Endothelial cell of umbilical vein (primary cell): ENCODE results near the gene ABR. TPM values are rescaled to one million over a fixed set of nuclear protein-coding genes. Genes with fewer than 3 reads are reported as not detected.

Source experiments
- BruUV-seq: library from RNA; stranded (reverse); fragments of 400-500 nt; replicated peaks from 2 replicates; lab custom pipeline; 2021; lab: Mats Ljungman, UMichigan
- CTCF ChIA-PET: fragments of 300-600, 350-600 bp; sonication (Branson Sonifier 250); formaldehyde crosslinking; loops from one replicate; lab custom pipeline; 2021; ENCODE audit warnings: antibody characterized with exemption, inconsistent platforms; lab: Charles Lee
- POLR2A ChIA-PET: fragments of 300-600, 350-600 bp; sonication (Branson Sonifier 250); formaldehyde crosslinking; loops from one replicate; lab custom pipeline; 2021; ENCODE audit warnings: antibody characterized with exemption, inconsistent platforms; lab: Charles Lee
- DNase-seq: peaks from one replicate; pipeline ENCODE4 v3.0.0-alpha.2; 2011; ENCODE audit warnings: low read depth, low spot score
- FAIRE-seq: peaks from 2 replicates; lab custom pipeline; 2011; peaks lifted over from hg19 to GRCh38; lab: Jason Lieb, UNC
- H2AFZ ChIP-seq: 2 replicates; pipeline ENCODE4 v1.6.0; 2012; ENCODE audit warnings: low read depth, low read length, control low read depth, inconsistent platforms
- H3K27ac ChIP-seq: 2 replicates; pipeline ENCODE4 v1.5.1; 2011; ENCODE audit warnings: low read depth, mild to moderate bottlenecking, control low read depth, low read length, moderate library complexity; ENCODE audit not compliant: insufficient read depth
- H3K27me3 ChIP-seq, 2 experiments: 2 replicates each; pipeline versions ENCODE4 v1.6.0 to v1.6.1; 2011; ENCODE audit warnings: low read length in 2 of 2, mixed read lengths in 1 of 2; ENCODE audit not compliant: control insufficient read depth in 2 of 2, insufficient read depth in 2 of 2
- H3K36me3 ChIP-seq, 2 experiments: 2 replicates in 1 of 2; 3 replicates in 1 of 2; pipeline ENCODE4 v1.5.1; 2011; ENCODE audit warnings: low read length in 2 of 2, mild to moderate bottlenecking in 1 of 2, moderate library complexity in 1 of 2; ENCODE audit not compliant: control insufficient read depth in 2 of 2, insufficient read depth in 2 of 2; ENCODE audit errors: extremely low read depth in 1 of 2
- H3K4me1 ChIP-seq: 3 replicates; pipeline ENCODE4 v1.5.1; 2011; ENCODE audit warnings: mild to moderate bottlenecking, low read length; ENCODE audit not compliant: control insufficient read depth, insufficient read depth; ENCODE audit errors: extremely low read depth
- H3K4me2 ChIP-seq: 2 replicates; pipeline ENCODE4 v1.6.1; 2011; ENCODE audit warnings: low read length, control low read depth, mixed read lengths; ENCODE audit not compliant: insufficient read depth
- H3K4me3 ChIP-seq, 3 experiments: fragments of 200-600 bp in 1 of 3; sonication (generic), shearing (Covaris generic) in 1 of 3; replicated peaks in 1 of 3; 2 replicates each; pipeline ENCODE4 v1.5.1; 2011 to 2016; ENCODE audit warnings: control low read depth in 3 of 3, low read length in 3 of 3, mild to moderate bottlenecking in 2 of 3, inconsistent platforms in 1 of 3, low read depth in 1 of 3, moderate library complexity in 1 of 3; ENCODE audit not compliant: insufficient read depth in 1 of 3
- H3K79me2 ChIP-seq: 2 replicates; pipeline ENCODE4 v1.6.0; 2012; ENCODE audit warnings: low read length, inconsistent platforms; ENCODE audit not compliant: control insufficient read depth, insufficient read depth
- H3K9ac ChIP-seq: replicated peaks from 2 replicates; pipeline ENCODE3; 2011; ENCODE audit warnings: low read length, control low read depth; ENCODE audit not compliant: insufficient read depth; ENCODE audit errors: extremely low read depth
- H3K9me1 ChIP-seq: replicated peaks from 3 replicates; pipeline ENCODE4 v1.6.0; 2011; ENCODE audit warnings: mild to moderate bottlenecking, low read length; ENCODE audit not compliant: control insufficient read depth, insufficient read depth; ENCODE audit errors: extremely low read depth
- H3K9me3 ChIP-seq: replicated peaks from 2 replicates; pipeline ENCODE4 v1.5.1; 2012; ENCODE audit warnings: low read length, inconsistent platforms; ENCODE audit not compliant: control insufficient read depth, insufficient read depth
- H4K20me1 ChIP-seq: replicated peaks from 2 replicates; pipeline ENCODE3; 2011; ENCODE audit warnings: mild to moderate bottlenecking, low read length; ENCODE audit not compliant: control insufficient read depth, insufficient read depth; ENCODE audit errors: extremely low read depth
- EZH2 ChIP-seq: IDR thresholded peaks from 2 replicates; pipeline ENCODE4 v1.6.1; 2012; ENCODE audit warnings: borderline replicate concordance, low read depth, mild to moderate bottlenecking, moderate library complexity, low read length, inconsistent platforms; ENCODE audit not compliant: severe bottlenecking
- FOS ChIP-seq: IDR thresholded peaks from 2 replicates; pipeline ENCODE4 v1.6.1; 2011; ENCODE audit warnings: mild to moderate bottlenecking, low read length, moderate library complexity, borderline replicate concordance; ENCODE audit not compliant: insufficient read depth
- GATA2 ChIP-seq: IDR thresholded peaks from 2 replicates; pipeline ENCODE4 v1.7.0; 2011; ENCODE audit warnings: low read depth, mild to moderate bottlenecking, moderate library complexity, mixed read lengths, low read length; ENCODE audit not compliant: insufficient read length, insufficient read depth
- JUN ChIP-seq: IDR thresholded peaks from 2 replicates; pipeline ENCODE4 v1.6.1; 2011; ENCODE audit warnings: borderline replicate concordance, low read depth; ENCODE audit not compliant: insufficient read length, insufficient read depth
- MYC ChIP-seq: IDR thresholded peaks from one replicate; pipeline ENCODE4 v1.6.1; 2011; ENCODE audit warnings: mild to moderate bottlenecking, low read depth, low read length
- POLR2A ChIP-seq: IDR thresholded peaks from 2 replicates; pipeline ENCODE4 v1.6.1; 2012; ENCODE audit warnings: low read depth, mild to moderate bottlenecking, control low read depth, low read length
- POLR2AphosphoS5 ChIP-seq: IDR thresholded peaks from 2 replicates; pipeline ENCODE4 v1.6.1; 2012; ENCODE audit warnings: low read depth, mild to moderate bottlenecking, control low read depth, low read length, moderate library complexity; ENCODE audit not compliant: insufficient read depth
- dilution Hi-C: fragments of 300-500 bp; cut with MboI; formaldehyde crosslinking; loops from one replicate; pipeline ENCODE4 v1.15.0; 2019; ENCODE audit warnings: low sequenced_read_pairs; ENCODE audit not compliant: extremely low pct_ligation_motif_present
- intact Hi-C: fragments of 100-400 bp; cut with micrococcal nuclease; formaldehyde crosslinking; loops from one replicate; pipeline ENCODE4 v1.10.0; 2022
- polyA plus RNA-seq, 4 experiments: library from polyadenylated mRNA; depleted of rRNA in 3 of 4; stranded (reverse) in 3 of 4; unstranded in 1 of 4; fragments of >200 nt; gene quantifications; 2 replicates each; pipeline versions ENCODE4 v1.2.1 to v1.2.3, GENCODE V29; 2011 to 2012; ENCODE audit warnings: missing spikeins in 1 of 4
- total RNA-seq: library from RNA; stranded (reverse); gene quantifications from 2 replicates; pipeline ENCODE4 v1.2.3, GENCODE V29; 2021
- TF ChIP-seq, protein P1 (sequence below), 2 donors: IDR thresholded peaks; 1 replicate in 1 of 2; 2 replicates in 1 of 2; pipeline ENCODE4 v1.5.1; 2011; ENCODE audit warnings: low read length in 2 of 2, mild to moderate bottlenecking in 2 of 2, moderate library complexity in 2 of 2, control low read depth in 1 of 2, inconsistent platforms in 1 of 2, low read depth in 1 of 2; ENCODE audit not compliant: insufficient read depth in 1 of 2; ENCODE audit errors: extremely low read depth in 1 of 2
- TF ChIP-seq, protein P2 (sequence below): IDR thresholded peaks from 2 replicates; pipeline ENCODE4 v1.6.1; 2011; ENCODE audit not compliant: insufficient read depth, insufficient read length

Gene ABR
- total and polyA plus RNA-seq, 2 donors (not counting 3 experiments of a cell fraction or from before 2014, with no cell fraction given) = 83.5 to 96.8 TPM

DNA sequence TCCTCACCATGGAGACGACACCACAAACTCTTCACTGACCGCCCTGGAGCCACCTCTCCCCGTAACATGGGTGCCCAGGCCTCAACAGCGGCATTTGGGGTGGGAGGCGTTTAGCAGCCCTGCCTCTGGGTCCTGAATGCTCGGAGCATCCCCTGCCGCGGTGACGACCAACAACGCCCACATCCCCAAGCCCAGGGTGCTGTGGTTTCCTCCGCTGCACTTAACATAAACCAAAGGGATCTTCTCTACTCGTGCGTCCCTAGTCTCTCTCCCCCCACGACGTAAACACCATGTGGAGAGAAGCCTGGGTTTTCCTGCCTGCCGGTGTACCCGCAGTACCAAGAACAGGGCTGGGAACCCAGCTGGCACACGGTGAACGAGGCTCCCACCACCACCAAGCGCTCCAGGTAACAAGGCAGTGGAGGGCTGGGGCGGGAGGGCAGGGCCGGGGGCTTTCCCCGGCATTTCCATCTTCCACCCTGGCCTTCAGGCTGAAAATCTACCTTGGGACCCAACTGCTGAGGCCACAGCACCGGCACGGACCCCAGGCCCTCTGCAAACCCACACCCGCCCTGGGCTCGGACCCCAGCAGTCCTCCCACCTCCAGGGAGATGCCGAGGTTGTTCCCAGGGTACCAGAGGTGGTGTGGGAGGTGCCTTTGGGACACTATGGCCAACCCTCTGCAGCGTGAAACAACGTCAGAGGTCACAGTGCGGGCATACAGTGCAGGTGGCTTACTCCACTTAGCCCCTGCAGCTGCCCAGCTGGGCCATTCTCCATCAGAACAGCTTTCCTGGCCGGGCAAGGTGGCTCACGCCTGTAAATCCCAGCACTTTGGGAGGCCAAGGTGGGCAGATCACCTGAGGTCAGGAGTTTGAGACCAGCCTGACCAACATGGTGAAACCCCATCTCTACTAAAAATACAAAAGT is 128.5 kb downstream of the ABR start:
- POLR2A ChIA-PET = no interaction called here
- dilution Hi-C loops (no loop called here), intact Hi-C loops (no loop called here)
- no peaks in the 10 kb centered on the region for H3K9me1 ChIP-seq
- H3K4me3 ChIP-seq = no peak overlapping the region
- H3K27me3 ChIP-seq = no peaks in the 10 kb centered on the region
- CTCF ChIA-PET = interaction anchor here (0.9 to 1.2 kb wide), 2 partner anchors 55 to 70 kb away, joined by 3 to 4 read pairs; partner anchors contain the start of gene TIMM22
- H3K4me1 ChIP-seq = no peaks in the 10 kb centered on the region
- H3K9me3 ChIP-seq = no peaks in the 10 kb centered on the region
- no peaks in the 10 kb centered on the region for H4K20me1 ChIP-seq
- FAIRE-seq (no peak), DNase-seq (no peak)
- no peak overlapping the region for H3K4me2 ChIP-seq
- H3K79me2 ChIP-seq = no peaks in the 10 kb centered on the region
- BruUV-seq = no TSS peak
- H3K9ac ChIP-seq = no peak overlapping the region
- TF ChIP-seq FOS (no peak), MYC (no peak), JUN (no peak), POLR2AphosphoS5 (no peak), GATA2 (no peak), POLR2A (no peak), EZH2 (no peak)
- TF ChIP-seq, protein P1, sequence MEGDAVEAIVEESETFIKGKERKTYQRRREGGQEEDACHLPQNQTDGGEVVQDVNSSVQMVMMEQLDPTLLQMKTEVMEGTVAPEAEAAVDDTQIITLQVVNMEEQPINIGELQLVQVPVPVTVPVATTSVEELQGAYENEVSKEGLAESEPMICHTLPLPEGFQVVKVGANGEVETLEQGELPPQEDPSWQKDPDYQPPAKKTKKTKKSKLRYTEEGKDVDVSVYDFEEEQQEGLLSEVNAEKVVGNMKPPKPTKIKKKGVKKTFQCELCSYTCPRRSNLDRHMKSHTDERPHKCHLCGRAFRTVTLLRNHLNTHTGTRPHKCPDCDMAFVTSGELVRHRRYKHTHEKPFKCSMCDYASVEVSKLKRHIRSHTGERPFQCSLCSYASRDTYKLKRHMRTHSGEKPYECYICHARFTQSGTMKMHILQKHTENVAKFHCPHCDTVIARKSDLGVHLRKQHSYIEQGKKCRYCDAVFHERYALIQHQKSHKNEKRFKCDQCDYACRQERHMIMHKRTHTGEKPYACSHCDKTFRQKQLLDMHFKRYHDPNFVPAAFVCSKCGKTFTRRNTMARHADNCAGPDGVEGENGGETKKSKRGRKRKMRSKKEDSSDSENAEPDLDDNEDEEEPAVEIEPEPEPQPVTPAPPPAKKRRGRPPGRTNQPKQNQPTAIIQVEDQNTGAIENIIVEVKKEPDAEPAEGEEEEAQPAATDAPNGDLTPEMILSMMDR (IDR thresholded peaks at IDR 0.05; ENCODE audit: extremely low read depth in 1 of 2, insufficient read depth in 1 of 2, low read depth in 1 of 2, low read length in 2 of 2) = no peak
- TF ChIP-seq, protein P2, sequence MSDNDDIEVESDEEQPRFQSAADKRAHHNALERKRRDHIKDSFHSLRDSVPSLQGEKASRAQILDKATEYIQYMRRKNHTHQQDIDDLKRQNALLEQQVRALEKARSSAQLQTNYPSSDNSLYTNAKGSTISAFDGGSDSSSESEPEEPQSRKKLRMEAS = no peak
- H2AFZ ChIP-seq = no peak overlapping the region
- no peak overlapping the region for H3K27ac ChIP-seq
- H3K36me3 ChIP-seq = peaks cover 0 to 7% of the 10 kb centered on the region in 2 experiments
